GM12891 (cell line): ENCODE results near the gene EDA.

Source experiments
- DNase-seq: peaks from one replicate; pipeline ENCODE4 v3.0.0; 2011; ENCODE audit warnings: low spot score; ENCODE audit not compliant: insufficient read length
- FAIRE-seq: peaks from 2 replicates; lab custom pipeline; 2011; peaks lifted over from hg19 to GRCh38; lab: Jason Lieb, UNC
- PAX5 ChIP-seq: IDR thresholded peaks from 2 replicates; pipeline ENCODE4 v1.6.1; 2011; ENCODE audit warnings: low read length, moderate library complexity, mild to moderate bottlenecking; ENCODE audit not compliant: insufficient read depth, severe bottlenecking
- POLR2A ChIP-seq: IDR thresholded peaks from 2 replicates; pipeline ENCODE4 v1.6.1; 2011; ENCODE audit warnings: low read depth, low read length, control low read depth
- POLR2AphosphoS5 ChIP-seq: IDR thresholded peaks from 2 replicates; pipeline ENCODE4 v1.6.1; 2011; ENCODE audit warnings: low read depth, low read length, control low read depth
- POU2F2 ChIP-seq: IDR thresholded peaks from 2 replicates; pipeline ENCODE4 v1.6.1; 2011; ENCODE audit warnings: low read depth, mild to moderate bottlenecking, control low read depth, low read length, moderate library complexity
- SPI1 ChIP-seq: IDR thresholded peaks from 2 replicates; pipeline ENCODE4 v1.6.1; 2011; ENCODE audit warnings: low read depth, low read length, control low read depth
- TAF1 ChIP-seq: IDR thresholded peaks from 2 replicates; pipeline ENCODE4 v1.6.1; 2011; ENCODE audit warnings: low read depth, low read length, control low read depth

Gene EDA

GRCh38 chrX:69616457-69617203, 717 bp downstream of the EDA start:
- no peak for FAIRE-seq
- TF ChIP-seq TAF1 (no peak), SPI1 (no peak), POLR2A (no peak), PAX5 (no peak), POLR2AphosphoS5 (no peak), POU2F2 (no peak)
- no peak for DNase-seq

GRCh38 chrX:69618803-69619202, 2.9 kb downstream of the EDA start:
- DNase-seq (no peak), FAIRE-seq (no peak)
- TF ChIP-seq POLR2A (no peak), PAX5 (no peak), POLR2AphosphoS5 (no peak), TAF1 (no peak), POU2F2 (no peak), SPI1 (no peak)

GRCh38 chrX:69626129-69626528, 10.2 kb downstream of the EDA start:
- FAIRE-seq (no peak), DNase-seq (no peak)
- TF ChIP-seq SPI1 (no peak), POLR2AphosphoS5 (no peak), TAF1 (no peak), PAX5 (no peak), POU2F2 (no peak), POLR2A (no peak)

GRCh38 chrX:69627744-69628143, 11.8 kb downstream of the EDA start:
- no peak for TF ChIP-seq PAX5
- no peak for TF ChIP-seq POLR2AphosphoS5
- no peak for TF ChIP-seq TAF1
- no peak for TF ChIP-seq POU2F2
- DNase-seq = no peak
- no peak for FAIRE-seq

GRCh38 chrX:69630147-69630546, 14.2 kb downstream of the EDA start:
- TF ChIP-seq POU2F2 (no peak), POLR2A (no peak), SPI1 (no peak), POLR2AphosphoS5 (no peak), PAX5 (no peak), TAF1 (no peak)
- FAIRE-seq (no peak), DNase-seq (no peak)

GRCh38 chrX:69664693-69665092, 48.8 kb downstream of the EDA start:
- FAIRE-seq (no peak), DNase-seq (no peak)
- TF ChIP-seq TAF1 (no peak), POU2F2 (no peak), POLR2AphosphoS5 (no peak), POLR2A (no peak), PAX5 (no peak)

GRCh38 chrX:69670001-69670555, 54.2 kb downstream of the EDA start:
- no peak for TF ChIP-seq POLR2AphosphoS5
- no peak for TF ChIP-seq POLR2A
- no peak for TF ChIP-seq TAF1
- TF ChIP-seq POU2F2 = no peak
- TF ChIP-seq SPI1 = no peak
- TF ChIP-seq PAX5 = no peak
- no peak for DNase-seq
- FAIRE-seq = no peak

GRCh38 chrX:69674891-69675290, 59.0 kb downstream of the EDA start:
- FAIRE-seq = no peak

GRCh38 chrX:69705818-69706217, 89.9 kb downstream of the EDA start:
- FAIRE-seq = no peak
- TF ChIP-seq POLR2A = no peak
- TF ChIP-seq TAF1 = no peak
- no peak for TF ChIP-seq SPI1
- TF ChIP-seq PAX5 = no peak
- no peak for TF ChIP-seq POU2F2
- no peak for TF ChIP-seq POLR2AphosphoS5
- DNase-seq = no peak

More at GRCh38 chrX:69674891-69675290, 59.0 kb downstream of the EDA start:
- DNase-seq = no peak
- TF ChIP-seq SPI1 (no peak), POLR2A (no peak), POLR2AphosphoS5 (no peak), TAF1 (no peak), PAX5 (no peak), POU2F2 (no peak)

- DNase-seq (no peak), FAIRE-seq (no peak)
- TF ChIP-seq POLR2A (no peak), TAF1 (no peak), SPI1 (no peak), PAX5 (no peak), POU2F2 (no peak)
Observed at GRCh38 chrX:69718102-69718501, 102.2 kb downstream of the EDA start.
